SK-N-SH (cell line): ENCODE data around the gene HMGXB3. TPM values are rescaled to one million over a fixed set of nuclear protein-coding genes. Genes with fewer than 3 reads are reported as not detected.

Experiments used
- CTCF ChIA-PET: fragments of 300-600, 350-600 bp; formaldehyde crosslinking; extraction: SDS; loops from one replicate; lab custom pipeline; 2021; lab: Yijun Ruan, JAX
- POLR2A ChIA-PET: fragments of 350-600 bp; sonication (Branson Sonifier 250); formaldehyde crosslinking; extraction: SDS; loops from one replicate; lab custom pipeline; 2020; ENCODE audit warnings: antibody characterized with exemption, inconsistent platforms; lab: Yijun Ruan, JAX
- DNase-seq: peaks from one replicate; pipeline ENCODE4 v3.0.0; 2012
- H2AFZ ChIP-seq: fragments of 200-600 bp; sonication (generic); 2 replicates; pipeline ENCODE4 v1.8.1; 2016; ENCODE audit warnings: antibody characterized with exemption, mild to moderate bottlenecking, low read depth
- H3F3A ChIP-seq: fragments of 200-600 bp; sonication (generic); replicated peaks from 2 replicates; pipeline ENCODE3; 2016; ENCODE audit warnings: antibody characterized with exemption, mild to moderate bottlenecking; ENCODE audit not compliant: insufficient read depth
- H3K27ac ChIP-seq, 2 experiments: fragments of 200-500 bp in 1 of 2; fragments of 200-600 bp in 1 of 2; sonication (Bioruptor generic) in 1 of 2; sonication (generic), shearing (Covaris generic) in 1 of 2; 2 replicates each; pipeline versions ENCODE4 v1.5.1 to v1.6.1; 2014 to 2016; ENCODE audit warnings: low read depth in 2 of 2, inconsistent platforms in 1 of 2, low read length in 1 of 2, mild to moderate bottlenecking in 1 of 2, mixed read lengths in 1 of 2
- H3K27me3 ChIP-seq: fragments of 200-600 bp; sonication (generic), shearing (Covaris generic); 2 replicates; pipeline ENCODE4 v1.6.1; 2016; ENCODE audit warnings: mixed run types; ENCODE audit not compliant: insufficient read depth
- H3K36me3 ChIP-seq, 2 experiments: fragments of 200-500 bp in 1 of 2; fragments of 200-600 bp in 1 of 2; sonication (Bioruptor generic) in 1 of 2; sonication (generic) in 1 of 2; replicated peaks in 1 of 2; 2 replicates each; pipeline versions ENCODE3 to v1.5.1; 2014 to 2016; ENCODE audit warnings: low read length in 1 of 2, mild to moderate bottlenecking in 1 of 2; ENCODE audit not compliant: insufficient read depth in 2 of 2, control insufficient read depth in 1 of 2
- H3K4me1 ChIP-seq, 2 experiments: fragments of 200-500 bp in 1 of 2; fragments of 200-600 bp in 1 of 2; sonication (Bioruptor generic) in 1 of 2; sonication (generic), shearing (Covaris generic) in 1 of 2; 2 replicates each; pipeline versions ENCODE4 v1.5.1 to v1.6.1; 2014 to 2016; ENCODE audit warnings: low read depth in 1 of 2, low read length in 1 of 2, mixed run types in 1 of 2; ENCODE audit not compliant: insufficient read depth in 2 of 2, control insufficient read depth in 1 of 2
- H3K4me2 ChIP-seq: fragments of 200-600 bp; sonication (generic), shearing (Covaris generic); 2 replicates; pipeline ENCODE4 v1.6.1; 2017; ENCODE audit warnings: mixed run types
- H3K4me3 ChIP-seq, 2 experiments: fragments of 200-500 bp in 1 of 2; fragments of 200-600 bp in 1 of 2; sonication (Bioruptor generic) in 1 of 2; sonication (generic), shearing (Covaris generic) in 1 of 2; 2 replicates each; pipeline versions ENCODE4 v1.5.1 to v1.8.1; 2014 to 2016; ENCODE audit warnings: low read depth in 2 of 2, inconsistent platforms in 1 of 2, low read length in 1 of 2, mild to moderate bottlenecking in 1 of 2, mixed read lengths in 1 of 2, moderate library complexity in 1 of 2
- H3K79me2 ChIP-seq: fragments of 200-600 bp; sonication (generic); 2 replicates; pipeline ENCODE4 v1.8.1; 2017; ENCODE audit warnings: mild to moderate bottlenecking; ENCODE audit not compliant: insufficient read depth
- H3K9ac ChIP-seq: fragments of 200-600 bp; sonication (generic); 2 replicates; pipeline ENCODE4 v1.6.1; 2017; ENCODE audit warnings: mixed run types
- H3K9me2 ChIP-seq: fragments of 200-600 bp; sonication (generic); 2 replicates; pipeline ENCODE4 v1.6.1; 2017; ENCODE audit warnings: mixed run types
- H3K9me3 ChIP-seq: fragments of 200-600 bp; sonication (generic); 2 replicates; pipeline ENCODE4 v1.6.1; 2017; ENCODE audit warnings: mixed run types, mild to moderate bottlenecking, moderate library complexity
- H4K20me1 ChIP-seq: fragments of 200-600 bp; sonication (generic); 2 replicates; pipeline ENCODE4 v1.6.1; 2017; ENCODE audit warnings: mild to moderate bottlenecking, mixed run types; ENCODE audit not compliant: insufficient read depth
- EP300 ChIP-seq, 2 experiments: IDR thresholded peaks; 2 replicates each; pipeline versions ENCODE4 v1.4.0 to v1.6.1; 2012; ENCODE audit warnings: borderline replicate concordance in 1 of 2, low read depth in 1 of 2, low read length in 1 of 2
- EZH2phosphoT487 ChIP-seq: fragments of 200-600 bp; sonication (generic); IDR thresholded peaks from 2 replicates; pipeline ENCODE4 v1.6.1; 2017; ENCODE audit warnings: low read depth, mixed run types, mild to moderate bottlenecking, antibody characterized with exemption, moderate library complexity, borderline replicate concordance
- FOXJ3 ChIP-seq: sonication (generic); formaldehyde crosslinking; IDR thresholded peaks from 2 replicates; pipeline ENCODE4 v1.5.1; 2020; ENCODE audit warnings: mild to moderate bottlenecking, missing genetic modification reagents
- MEF2A ChIP-seq: IDR thresholded peaks from 2 replicates; pipeline ENCODE4 v1.4.0; 2012; ENCODE audit warnings: low read depth, borderline replicate concordance
- NFIC ChIP-seq: IDR thresholded peaks from 2 replicates; pipeline ENCODE4 v1.4.0; 2012; ENCODE audit warnings: borderline replicate concordance
- POLR2AphosphoS5 ChIP-seq: IDR thresholded peaks from 2 replicates; pipeline ENCODE4 v1.6.1; 2012; ENCODE audit warnings: low read depth, low read length
- RAD21 ChIP-seq: IDR thresholded peaks from 2 replicates; pipeline ENCODE4 v1.6.1; 2012; ENCODE audit warnings: mild to moderate bottlenecking, low read length
- RFX5 ChIP-seq: IDR thresholded peaks from 2 replicates; pipeline ENCODE4 v1.6.1; 2012; ENCODE audit warnings: mild to moderate bottlenecking, improper control_type of control experiment, low read length
- RXRA ChIP-seq: IDR thresholded peaks from 2 replicates; pipeline ENCODE4 v1.4.0; 2012; ENCODE audit warnings: low read depth, mild to moderate bottlenecking, borderline replicate concordance
- SMC3 ChIP-seq: IDR thresholded peaks from 2 replicates; pipeline ENCODE4 v1.6.1; 2012; ENCODE audit warnings: low read depth, low read length, improper control_type of control experiment
- TAF1 ChIP-seq: IDR thresholded peaks from 2 replicates; pipeline ENCODE4 v1.6.1; 2012; ENCODE audit warnings: low read depth, mild to moderate bottlenecking, low read length, moderate library complexity, borderline replicate concordance
- YY1 ChIP-seq: IDR thresholded peaks from 2 replicates; pipeline ENCODE4 v1.4.0; 2012; ENCODE audit warnings: low read depth, mild to moderate bottlenecking
- WGBS: methylation state at CpG from one replicate; pipeline ENCODE4 v1.1.6; 2017; ENCODE audit warnings: low lambda C conversion rate; 5-methylcytosine and 5-hydroxymethylcytosine counted together
- polyA plus RNA-seq, 3 experiments: library from polyadenylated mRNA; depleted of rRNA; stranded (reverse); fragments of >200 nt; gene quantifications; 2 replicates each; pipeline ENCODE4 v1.2.3, GENCODE V29; 2012
- TF ChIP-seq, protein P1 (sequence below): IDR thresholded peaks from 2 replicates; pipeline ENCODE4 v1.4.0; 2012; ENCODE audit warnings: low read depth, borderline replicate concordance
- TF ChIP-seq, protein P2 (sequence below): IDR thresholded peaks from 2 replicates; pipeline ENCODE4 v1.6.1; 2012; ENCODE audit warnings: mild to moderate bottlenecking, low read depth, low read length, moderate library complexity
- TF ChIP-seq, protein P3 (sequence below): IDR thresholded peaks from 2 replicates; pipeline ENCODE4 v1.4.0; 2012; ENCODE audit warnings: low read depth

The HMGXB3 gene
- polyA plus RNA-seq, 1 of the 3 experiments (the other 2 are of a cell fraction) = 28.8 TPM

DNA sequence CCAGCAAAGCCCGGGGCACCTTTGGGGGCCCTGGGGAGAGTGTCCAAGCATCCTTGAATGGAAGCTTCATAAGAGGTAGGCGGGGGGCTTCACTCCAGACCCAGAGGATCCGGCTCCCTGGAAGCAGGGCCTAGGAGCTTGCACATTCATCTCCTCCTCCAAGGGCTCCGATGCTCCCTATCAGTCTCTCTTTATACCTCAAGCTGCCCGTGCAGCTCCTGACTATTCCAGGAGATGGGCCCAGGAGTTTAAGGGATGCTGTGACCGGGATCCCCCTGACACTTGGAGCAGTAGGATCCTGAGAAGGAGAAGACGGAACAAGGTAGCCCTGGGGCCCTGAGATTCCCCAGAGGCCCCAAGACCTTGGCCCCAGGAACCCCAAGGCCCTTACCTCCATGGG lies 59.9 kb downstream of the HMGXB3 start:
- ChIA-PET CTCF (no interaction called here), POLR2A (no interaction called here)
- Histone ChIP-seq H3K79me2 (no peaks in the 10 kb centered on the region), H4K20me1 (no peaks in the 10 kb centered on the region), H3K36me3 (peaks cover under 1 to 10% of the 10 kb centered on the region in 2 experiments), H3K4me3 (no peak overlapping the region), H2AFZ (no peak overlapping the region), H3K27me3 (no peaks in the 10 kb centered on the region), H3K9ac (no peak overlapping the region), H3K9me3 (no peaks in the 10 kb centered on the region), H3K9me2 (no peaks in the 10 kb centered on the region), H3K4me1 (peaks cover 4 to 27% of the 10 kb centered on the region in 2 experiments; a peak in 3 of 4 replicates), H3K4me2 (no peak overlapping the region), H3F3A (no peaks in the 10 kb centered on the region), H3K27ac (no peak overlapping the region)
- 81% methylated on average over 4 of the region's 7 CpGs for WGBS
- no peak for DNase-seq
- TF ChIP-seq TAF1 (no peak), FOXJ3 (CRISPR knock-in tag) (no peak), POLR2AphosphoS5 (no peak), EP300 (IDR thresholded peaks at IDR 0.05; ENCODE audit: borderline replicate concordance in 1 of 2, low read depth in 1 of 2, low read length in 1 of 2) (no peak), RXRA (no peak), MEF2A (no peak), SMC3 (no peak), YY1 (no peak), RFX5 (no peak), RAD21 (no peak), EZH2phosphoT487 (no peak), NFIC (no peak)
- TF ChIP-seq, protein P1, sequence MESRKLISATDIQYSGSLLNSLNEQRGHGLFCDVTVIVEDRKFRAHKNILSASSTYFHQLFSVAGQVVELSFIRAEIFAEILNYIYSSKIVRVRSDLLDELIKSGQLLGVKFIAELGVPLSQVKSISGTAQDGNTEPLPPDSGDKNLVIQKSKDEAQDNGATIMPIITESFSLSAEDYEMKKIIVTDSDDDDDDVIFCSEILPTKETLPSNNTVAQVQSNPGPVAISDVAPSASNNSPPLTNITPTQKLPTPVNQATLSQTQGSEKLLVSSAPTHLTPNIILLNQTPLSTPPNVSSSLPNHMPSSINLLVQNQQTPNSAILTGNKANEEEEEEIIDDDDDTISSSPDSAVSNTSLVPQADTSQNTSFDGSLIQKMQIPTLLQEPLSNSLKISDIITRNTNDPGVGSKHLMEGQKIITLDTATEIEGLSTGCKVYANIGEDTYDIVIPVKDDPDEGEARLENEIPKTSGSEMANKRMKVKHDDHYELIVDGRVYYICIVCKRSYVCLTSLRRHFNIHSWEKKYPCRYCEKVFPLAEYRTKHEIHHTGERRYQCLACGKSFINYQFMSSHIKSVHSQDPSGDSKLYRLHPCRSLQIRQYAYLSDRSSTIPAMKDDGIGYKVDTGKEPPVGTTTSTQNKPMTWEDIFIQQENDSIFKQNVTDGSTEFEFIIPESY = no peak
- TF ChIP-seq, protein P2, sequence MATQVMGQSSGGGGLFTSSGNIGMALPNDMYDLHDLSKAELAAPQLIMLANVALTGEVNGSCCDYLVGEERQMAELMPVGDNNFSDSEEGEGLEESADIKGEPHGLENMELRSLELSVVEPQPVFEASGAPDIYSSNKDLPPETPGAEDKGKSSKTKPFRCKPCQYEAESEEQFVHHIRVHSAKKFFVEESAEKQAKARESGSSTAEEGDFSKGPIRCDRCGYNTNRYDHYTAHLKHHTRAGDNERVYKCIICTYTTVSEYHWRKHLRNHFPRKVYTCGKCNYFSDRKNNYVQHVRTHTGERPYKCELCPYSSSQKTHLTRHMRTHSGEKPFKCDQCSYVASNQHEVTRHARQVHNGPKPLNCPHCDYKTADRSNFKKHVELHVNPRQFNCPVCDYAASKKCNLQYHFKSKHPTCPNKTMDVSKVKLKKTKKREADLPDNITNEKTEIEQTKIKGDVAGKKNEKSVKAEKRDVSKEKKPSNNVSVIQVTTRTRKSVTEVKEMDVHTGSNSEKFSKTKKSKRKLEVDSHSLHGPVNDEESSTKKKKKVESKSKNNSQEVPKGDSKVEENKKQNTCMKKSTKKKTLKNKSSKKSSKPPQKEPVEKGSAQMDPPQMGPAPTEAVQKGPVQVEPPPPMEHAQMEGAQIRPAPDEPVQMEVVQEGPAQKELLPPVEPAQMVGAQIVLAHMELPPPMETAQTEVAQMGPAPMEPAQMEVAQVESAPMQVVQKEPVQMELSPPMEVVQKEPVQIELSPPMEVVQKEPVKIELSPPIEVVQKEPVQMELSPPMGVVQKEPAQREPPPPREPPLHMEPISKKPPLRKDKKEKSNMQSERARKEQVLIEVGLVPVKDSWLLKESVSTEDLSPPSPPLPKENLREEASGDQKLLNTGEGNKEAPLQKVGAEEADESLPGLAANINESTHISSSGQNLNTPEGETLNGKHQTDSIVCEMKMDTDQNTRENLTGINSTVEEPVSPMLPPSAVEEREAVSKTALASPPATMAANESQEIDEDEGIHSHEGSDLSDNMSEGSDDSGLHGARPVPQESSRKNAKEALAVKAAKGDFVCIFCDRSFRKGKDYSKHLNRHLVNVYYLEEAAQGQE = no peak
- TF ChIP-seq, protein P3, sequence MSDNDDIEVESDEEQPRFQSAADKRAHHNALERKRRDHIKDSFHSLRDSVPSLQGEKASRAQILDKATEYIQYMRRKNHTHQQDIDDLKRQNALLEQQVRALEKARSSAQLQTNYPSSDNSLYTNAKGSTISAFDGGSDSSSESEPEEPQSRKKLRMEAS = no peak
